Hepatic stellate cell (primary cell): ENCODE data around the gene CLDN20.

Experiments
- DNase-seq: peaks from one replicate; pipeline ENCODE4 v3.0.0; 2011; ENCODE audit warnings: low spot score

Gene CLDN20

GRCh38 chr6:155245193-155245592 lies 18.6 kb upstream of the CLDN20 start:
- no peak for DNase-seq

GRCh38 chr6:155245831-155246230 lies 18.0 kb upstream of the CLDN20 start:
- DNase-seq, result peak; percentile 27

- DNase-seq, result no peak
Measured at GRCh38 chr6:155246825-155247224, 17.0 kb upstream of the CLDN20 start.

- peak; percentile 90 for DNase-seq
Measured at GRCh38 chr6:155247618-155248007, 16.2 kb upstream of the CLDN20 start.

DNA sequence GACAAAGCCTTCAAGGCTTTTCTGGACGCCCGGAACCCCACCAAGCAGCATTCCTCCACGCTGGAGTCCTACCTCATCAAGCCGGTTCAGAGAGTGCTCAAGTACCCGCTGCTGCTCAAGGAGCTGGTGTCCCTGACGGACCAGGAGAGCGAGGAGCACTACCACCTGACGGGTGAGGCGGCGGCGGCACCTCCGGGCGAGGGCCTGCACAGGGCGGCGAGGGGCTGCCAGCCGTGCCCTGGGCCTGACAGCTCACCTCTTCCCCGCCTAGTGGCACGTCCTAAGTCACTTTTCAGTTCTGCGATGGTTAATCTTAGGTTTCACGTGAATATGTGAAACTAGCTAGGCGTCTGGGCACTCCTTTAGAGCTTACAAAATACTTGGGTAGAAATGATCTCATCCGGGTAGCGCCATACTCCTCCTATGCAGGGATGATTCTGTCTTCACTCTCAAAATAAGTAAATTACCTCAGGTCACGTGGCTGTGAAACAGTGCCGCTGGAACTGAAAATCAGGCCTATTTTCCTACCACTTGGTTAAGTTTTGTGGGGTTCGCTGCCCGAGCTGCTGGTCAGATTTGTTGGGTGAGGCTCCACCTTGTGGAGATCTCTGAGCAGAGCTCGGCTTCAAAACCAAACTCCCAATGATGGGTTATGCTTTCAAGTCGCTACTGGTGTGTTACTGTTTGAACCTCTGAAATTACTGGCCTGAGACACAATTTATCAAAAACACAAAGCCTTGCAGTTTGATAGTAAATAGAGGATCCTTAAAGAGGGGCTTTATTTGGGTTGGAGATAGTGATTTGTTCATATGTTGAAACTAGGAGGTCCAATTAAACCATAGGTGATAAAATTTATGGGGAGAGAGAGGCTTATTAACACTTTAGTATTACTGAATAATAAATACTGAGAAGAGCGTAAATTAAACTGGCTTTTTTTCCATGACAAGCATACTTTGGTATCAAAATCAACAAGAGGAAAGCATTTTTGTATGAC lies 15.5 kb upstream of the CLDN20 start:
- DNase-seq, result peak; percentile 76

- DNase-seq, result no peak
Measured at GRCh38 chr6:155250701-155251381, 13.0 kb upstream of the CLDN20 start.

DNA sequence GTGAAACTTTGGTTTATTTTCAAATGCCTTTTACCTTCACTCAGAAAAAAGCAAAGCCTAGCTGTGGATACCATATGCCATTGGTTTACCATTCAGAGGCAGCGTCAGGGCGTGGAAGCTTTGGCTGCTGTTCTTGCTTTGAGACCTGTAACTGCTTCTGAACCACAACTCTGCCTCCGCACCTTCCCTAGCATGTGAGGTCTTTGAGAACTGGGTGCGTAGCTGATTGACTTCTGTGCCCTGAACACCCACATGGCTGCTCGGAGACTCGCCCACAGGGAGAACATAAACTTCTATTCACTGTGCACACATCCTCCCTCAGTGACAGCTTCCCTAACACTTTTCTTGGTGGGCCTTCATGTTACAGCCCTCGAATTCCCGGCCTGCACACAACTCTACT lies 11.2 kb upstream of the CLDN20 start:
- DNase-seq, result no peak

DNA sequence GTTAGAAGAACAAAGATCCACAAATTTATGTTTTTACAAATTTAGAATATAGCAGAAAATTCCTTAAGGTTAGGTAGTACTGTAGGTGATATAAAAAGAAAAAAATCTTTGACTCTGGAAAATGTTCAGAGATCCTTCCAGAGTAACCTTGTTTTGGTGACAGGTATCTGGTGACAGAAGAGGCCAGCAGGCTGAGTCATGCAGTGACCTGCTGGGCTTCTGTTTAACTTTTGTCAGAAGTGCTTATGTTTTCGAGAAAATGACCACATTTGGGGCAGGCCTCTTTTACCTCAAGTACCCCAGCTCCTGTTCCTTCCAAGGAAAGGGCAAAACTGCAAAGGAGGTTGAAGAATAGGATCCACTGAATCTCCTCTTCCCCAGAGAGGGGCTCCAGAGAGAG lies 10.5 kb upstream of the CLDN20 start:
- DNase-seq, result no peak

DNA sequence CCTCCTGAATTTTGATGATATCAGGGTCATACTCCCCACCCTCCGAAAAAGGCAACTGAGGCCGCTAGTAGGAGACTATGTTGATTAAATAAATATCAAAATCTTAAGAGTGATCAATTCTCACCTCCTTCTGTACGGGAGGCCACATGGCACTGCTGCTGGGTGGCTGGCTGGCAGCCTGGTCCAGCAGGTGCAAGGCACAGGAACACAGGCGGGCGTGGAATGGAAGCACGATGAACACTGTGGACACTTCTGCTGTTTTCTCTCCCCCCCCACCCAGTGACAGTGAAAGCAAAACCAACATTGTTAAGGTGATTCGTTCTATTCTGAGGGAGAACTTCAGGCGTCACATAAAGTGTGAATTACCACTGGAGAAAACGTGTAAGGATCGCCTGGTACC lies 9.7 kb upstream of the CLDN20 start:
- DNase-seq, result no peak

DNA sequence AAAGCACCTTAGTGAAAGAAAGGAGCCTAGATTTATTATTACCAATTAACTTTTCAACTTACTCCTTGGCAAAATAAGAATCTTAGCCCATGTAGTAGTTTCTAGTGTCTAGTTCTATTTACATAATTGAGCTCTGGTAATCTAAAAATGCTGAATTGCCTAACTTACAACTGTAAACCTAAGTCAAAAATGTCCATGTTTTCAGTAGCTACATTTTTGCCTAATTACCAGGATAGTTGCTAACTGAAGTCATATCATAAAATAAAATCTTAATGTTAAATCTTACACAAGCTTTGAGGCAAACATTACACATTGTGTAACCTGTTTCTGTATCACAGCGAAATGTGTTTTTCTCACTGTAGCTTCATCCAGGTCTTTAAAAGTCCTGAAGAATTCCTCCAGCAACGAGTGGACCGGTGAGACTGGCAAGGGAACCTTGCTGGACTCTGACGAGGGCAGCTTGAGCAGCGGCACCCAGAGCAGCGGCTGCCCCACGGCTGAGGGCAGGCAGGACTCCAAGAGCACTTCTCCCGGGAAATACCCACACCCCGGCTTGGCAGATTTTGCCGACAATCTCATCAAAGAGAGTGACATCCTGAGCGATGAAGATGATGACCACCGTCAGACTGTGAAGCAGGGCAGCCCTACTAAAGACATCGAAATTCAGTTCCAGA lies 7.6 kb upstream of the CLDN20 start:
- DNase-seq, result no peak

DNA sequence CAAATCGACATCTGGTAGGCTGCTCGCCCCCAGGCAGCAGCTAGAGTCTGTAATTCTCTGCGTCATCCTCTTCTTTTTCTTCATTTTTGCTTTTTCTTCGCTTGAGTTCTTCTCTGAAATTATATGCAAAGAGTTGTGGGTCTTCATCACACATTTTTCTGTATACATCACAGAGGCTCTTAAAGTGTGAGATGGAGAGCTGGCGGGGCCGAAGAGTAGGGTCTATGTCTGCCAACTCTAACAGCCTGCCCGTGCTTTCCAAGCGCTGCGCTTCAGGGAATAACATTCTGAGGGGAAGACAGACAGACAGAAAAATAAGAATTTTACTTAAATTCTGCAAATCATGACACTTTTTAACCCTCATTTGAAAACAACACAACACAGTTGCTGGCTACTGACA lies 6.0 kb upstream of the CLDN20 start:
- no peak for DNase-seq

DNA sequence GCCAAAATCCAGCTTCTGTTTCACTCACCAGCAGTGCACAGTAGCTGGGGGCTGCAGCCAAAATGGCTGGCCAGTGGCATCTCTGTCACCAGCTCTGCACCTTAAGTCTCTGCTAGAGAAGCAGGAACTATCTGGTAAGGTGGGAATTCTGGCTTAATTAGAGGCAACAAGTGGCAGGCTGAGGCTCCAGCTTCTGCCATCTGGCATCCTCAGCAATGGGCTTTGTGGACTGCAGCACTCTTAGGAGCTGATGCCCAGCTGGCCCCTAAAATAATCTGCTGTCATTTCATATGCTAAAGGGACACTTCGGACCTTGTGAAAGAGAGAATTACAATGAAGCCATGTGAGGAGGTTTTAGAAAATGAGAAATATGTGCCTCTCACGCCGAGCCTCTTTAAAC lies 4.6 kb upstream of the CLDN20 start:
- no peak for DNase-seq

- DNase-seq, result no peak
Measured at GRCh38 chr6:155259897-155260296, 3.9 kb upstream of the CLDN20 start.

- no peak for DNase-seq
Measured at GRCh38 chr6:155260686-155261085, 3.1 kb upstream of the CLDN20 start.

DNA sequence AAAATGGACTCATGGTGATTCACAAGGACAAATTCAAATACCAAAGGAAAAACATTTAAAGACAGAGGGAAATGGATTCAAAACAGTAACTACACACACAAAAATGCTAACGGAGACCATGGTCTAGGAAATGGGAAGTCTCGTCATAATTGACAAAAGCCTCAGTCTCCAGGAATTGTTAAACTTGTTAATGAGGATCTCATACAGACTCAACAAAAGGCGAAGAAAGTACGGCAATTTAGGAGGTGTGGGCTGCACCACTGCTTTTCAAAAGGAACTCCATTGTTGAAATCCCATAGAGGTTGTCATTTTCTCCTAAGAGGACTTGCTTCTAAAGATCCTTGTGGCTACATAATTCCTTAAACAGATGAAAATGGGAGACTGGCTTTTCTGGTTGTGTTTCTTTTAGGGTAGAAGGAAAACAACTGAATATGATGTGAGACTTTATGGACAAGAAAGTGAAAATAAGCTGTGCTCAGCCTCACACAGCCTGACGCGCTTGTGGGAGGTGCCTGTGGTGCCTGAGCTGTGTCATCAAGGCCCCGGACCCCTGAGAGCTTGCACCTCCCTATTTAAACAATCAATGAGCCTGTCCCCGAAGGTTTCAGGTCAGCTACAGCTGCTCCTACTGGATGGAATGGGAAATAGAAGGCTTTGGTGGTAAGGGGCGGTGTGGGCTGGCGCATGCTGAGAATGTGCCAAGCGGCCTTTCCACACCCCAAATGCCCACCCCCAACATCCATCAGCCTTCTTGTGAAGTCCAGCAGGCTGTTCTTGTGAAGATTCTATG lies 2.5 kb upstream of the CLDN20 start:
- DNase-seq, result no peak

DNA sequence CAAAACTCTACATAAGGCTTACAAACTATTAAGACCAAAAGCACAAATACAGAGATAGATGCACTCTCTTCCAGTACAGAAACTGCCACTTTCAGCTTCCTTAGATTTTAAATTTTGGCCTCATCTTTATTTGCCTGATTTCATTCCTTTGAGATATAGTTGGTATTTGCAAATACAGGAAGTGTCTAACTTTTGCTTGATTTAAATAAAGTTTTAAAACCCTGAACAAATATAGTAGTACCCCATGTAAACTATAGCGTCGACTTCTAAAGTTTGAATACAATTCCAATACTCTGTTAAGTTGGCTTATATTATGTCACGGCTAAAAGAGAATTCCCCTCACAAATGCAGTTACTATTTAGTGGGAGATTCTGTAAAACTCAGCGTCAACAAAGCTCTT lies 1.2 kb upstream of the CLDN20 start:
- DNase-seq, result no peak

GRCh38 chr6:155264693-155265320 lies 994 bp downstream of the CLDN20 start:
- DNase-seq, result no peak

- DNase-seq, result no peak
Measured at GRCh38 chr6:155265843-155266535, 2.2 kb downstream of the CLDN20 start.

GRCh38 chr6:155267411-155267810 lies 3.6 kb downstream of the CLDN20 start:
- no peak for DNase-seq

DNA sequence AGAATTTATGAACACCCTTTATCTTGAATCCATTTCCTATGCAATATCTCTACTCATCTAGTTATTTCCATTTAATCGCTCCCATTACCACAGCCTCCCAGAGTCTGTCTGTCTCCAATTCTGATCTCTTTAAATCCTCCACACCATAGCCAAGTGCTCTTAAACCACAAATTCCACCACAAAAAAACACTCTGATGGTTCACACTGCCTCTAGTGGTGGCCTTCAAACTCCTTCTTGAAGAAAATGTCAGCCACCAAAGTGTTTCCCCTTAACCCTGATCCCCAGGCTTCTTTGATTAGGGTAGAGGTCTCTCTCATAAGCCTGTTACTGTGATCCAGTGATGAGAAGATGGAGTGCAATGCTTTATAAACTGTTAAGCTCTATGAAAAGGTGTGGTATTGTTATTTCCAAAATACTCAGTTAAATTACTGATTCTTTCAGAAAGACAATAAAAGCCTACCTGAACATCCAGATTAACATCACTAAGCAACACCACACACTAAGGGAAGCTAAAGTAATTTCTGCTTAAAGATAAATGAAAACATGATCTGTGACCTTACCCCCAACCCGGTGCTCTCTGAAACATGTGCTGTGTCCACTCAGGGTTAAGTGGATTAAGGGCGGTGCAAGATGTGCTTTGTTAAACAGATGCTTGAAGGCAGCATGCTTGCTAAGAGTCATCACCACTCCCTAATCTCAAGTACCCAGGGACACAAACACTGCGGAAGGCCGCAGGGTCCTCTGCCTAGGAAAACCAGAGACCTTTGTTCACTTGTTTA lies 4.5 kb downstream of the CLDN20 start:
- DNase-seq, result peak; percentile 30
